Measurements from ENCODE around the gene ATXN2.

ATXN2 gene

GRCh38 chr12:111437816-111438454, 161.2 kb downstream of the ATXN2 start:
- no peak for DNase-seq (ENCODE audit: low read depth)

- DNase-seq (ENCODE audit: low read depth) = no peak
Measured at GRCh38 chr12:111436811-111437210, 162.3 kb downstream of the ATXN2 start.

GRCh38 chr12:111436266-111436665, 162.8 kb downstream of the ATXN2 start:
- DNase-seq (ENCODE audit: low read depth) = no peak

- no peak for DNase-seq (ENCODE audit: low read depth)
Measured at GRCh38 chr12:111435661-111436201, 163.4 kb downstream of the ATXN2 start.

GRCh38 chr12:111434680-111435338, 164.3 kb downstream of the ATXN2 start:
- DNase-seq (ENCODE audit: low read depth) = peak; percentile 77

GRCh38 chr12:111434049-111434448, 165.1 kb downstream of the ATXN2 start:
- DNase-seq (ENCODE audit: low read depth) = no peak

GRCh38 chr12:111431772-111432171, 167.3 kb downstream of the ATXN2 start:
- no peak for DNase-seq (ENCODE audit: low read depth)

- DNase-seq (ENCODE audit: low read depth) = peak; percentile 55
Measured at GRCh38 chr12:111430433-111431353, 168.4 kb downstream of the ATXN2 start.

- DNase-seq (ENCODE audit: low read depth) = peak; percentile 51
Measured at GRCh38 chr12:111429828-111430432, 169.2 kb downstream of the ATXN2 start.

GRCh38 chr12:111428728-111429175, 170.4 kb downstream of the ATXN2 start:
- no peak for DNase-seq (ENCODE audit: low read depth)

- DNase-seq (ENCODE audit: low read depth) = no peak
Measured at GRCh38 chr12:111428081-111428727, 170.9 kb downstream of the ATXN2 start.

GRCh38 chr12:111427417-111428074, 171.6 kb downstream of the ATXN2 start:
- DNase-seq (ENCODE audit: low read depth) = no peak

GRCh38 chr12:111426344-111427185, 172.6 kb downstream of the ATXN2 start:
- no peak for DNase-seq (ENCODE audit: low read depth)

- DNase-seq (ENCODE audit: low read depth) = no peak
Measured at GRCh38 chr12:111425655-111426054, 173.5 kb downstream of the ATXN2 start.

- no peak for DNase-seq (ENCODE audit: low read depth)
Measured at GRCh38 chr12:111424793-111425251, 174.3 kb downstream of the ATXN2 start.

GRCh38 chr12:111424189-111424792, 174.8 kb downstream of the ATXN2 start:
- no peak for DNase-seq (ENCODE audit: low read depth)

GRCh38 chr12:111420494-111420893, 178.6 kb downstream of the ATXN2 start:
- no peak for DNase-seq (ENCODE audit: low read depth)

GRCh38 chr12:111419784-111420183, 179.3 kb downstream of the ATXN2 start:
- DNase-seq (ENCODE audit: low read depth) = no peak

GRCh38 chr12:111418594-111418880, 180.6 kb downstream of the ATXN2 start:
- no peak for DNase-seq (ENCODE audit: low read depth)

All from stimulated activated CD8-positive, alpha-beta memory T cell treated with anti-CD3 and anti-CD28 coated beads, Interleukin-12 subunit alpha, Interleukin-12 subunit beta, amount 100 ng/mL, for 1 hour (primary cell).